ENCODE results near the gene CAMP. TPM values are rescaled to one million over a fixed set of nuclear protein-coding genes. Genes with fewer than 3 reads are reported as not detected.
"Not testable (repeated sequence)": the region's sequence is repeated elsewhere in the genome, so short reads cannot be mapped to it uniquely, and the experiment has no call there.

CAMP gene
- total RNA-seq, 2 donors from 2014 or later, result not detected

DNA sequence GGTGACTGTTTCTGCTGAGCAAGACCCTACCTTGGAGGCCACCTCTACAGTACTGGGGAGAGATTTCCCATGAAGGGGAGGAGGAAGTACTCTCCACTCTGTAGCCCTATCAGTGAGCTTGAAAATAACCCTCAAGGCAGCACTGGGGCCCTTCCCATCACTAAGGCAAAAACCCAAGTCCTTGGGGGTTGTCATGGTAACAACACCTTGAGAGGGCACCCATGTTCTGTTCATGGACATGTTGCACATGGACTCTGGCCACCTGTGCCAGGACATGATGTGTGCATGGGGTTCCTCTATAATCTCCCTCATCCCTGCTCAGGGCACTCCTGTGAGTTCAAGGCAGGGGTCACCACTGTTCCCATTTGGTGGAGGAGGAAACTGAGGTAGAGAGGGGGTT is 24.2 kb upstream of the CAMP start:
- no peak for ATAC-seq (ENCODE audit: insufficient number of reproducible peaks, low FRiP score, low read depth)
- no peak for DNase-seq (ENCODE audit: low spot score)
- Histone ChIP-seq H3K27me3 (replicated peaks; ENCODE audit: insufficient read depth) (no peaks in the 10 kb centered on the region), H3K4me3 (no peak overlapping the region), H3K4me1 (ENCODE audit: control insufficient read depth in 1 of 2, low read depth in 2 of 2) (no peaks in the 10 kb centered on the region), H3K36me3 (no peaks in the 10 kb centered on the region), H3K9me3 (no peaks in the 10 kb centered on the region), H3K27ac (no peak overlapping the region)
- TF ChIP-seq, protein P1, sequence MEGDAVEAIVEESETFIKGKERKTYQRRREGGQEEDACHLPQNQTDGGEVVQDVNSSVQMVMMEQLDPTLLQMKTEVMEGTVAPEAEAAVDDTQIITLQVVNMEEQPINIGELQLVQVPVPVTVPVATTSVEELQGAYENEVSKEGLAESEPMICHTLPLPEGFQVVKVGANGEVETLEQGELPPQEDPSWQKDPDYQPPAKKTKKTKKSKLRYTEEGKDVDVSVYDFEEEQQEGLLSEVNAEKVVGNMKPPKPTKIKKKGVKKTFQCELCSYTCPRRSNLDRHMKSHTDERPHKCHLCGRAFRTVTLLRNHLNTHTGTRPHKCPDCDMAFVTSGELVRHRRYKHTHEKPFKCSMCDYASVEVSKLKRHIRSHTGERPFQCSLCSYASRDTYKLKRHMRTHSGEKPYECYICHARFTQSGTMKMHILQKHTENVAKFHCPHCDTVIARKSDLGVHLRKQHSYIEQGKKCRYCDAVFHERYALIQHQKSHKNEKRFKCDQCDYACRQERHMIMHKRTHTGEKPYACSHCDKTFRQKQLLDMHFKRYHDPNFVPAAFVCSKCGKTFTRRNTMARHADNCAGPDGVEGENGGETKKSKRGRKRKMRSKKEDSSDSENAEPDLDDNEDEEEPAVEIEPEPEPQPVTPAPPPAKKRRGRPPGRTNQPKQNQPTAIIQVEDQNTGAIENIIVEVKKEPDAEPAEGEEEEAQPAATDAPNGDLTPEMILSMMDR (IDR thresholded peaks at IDR 0.05), result no peak

DNA sequence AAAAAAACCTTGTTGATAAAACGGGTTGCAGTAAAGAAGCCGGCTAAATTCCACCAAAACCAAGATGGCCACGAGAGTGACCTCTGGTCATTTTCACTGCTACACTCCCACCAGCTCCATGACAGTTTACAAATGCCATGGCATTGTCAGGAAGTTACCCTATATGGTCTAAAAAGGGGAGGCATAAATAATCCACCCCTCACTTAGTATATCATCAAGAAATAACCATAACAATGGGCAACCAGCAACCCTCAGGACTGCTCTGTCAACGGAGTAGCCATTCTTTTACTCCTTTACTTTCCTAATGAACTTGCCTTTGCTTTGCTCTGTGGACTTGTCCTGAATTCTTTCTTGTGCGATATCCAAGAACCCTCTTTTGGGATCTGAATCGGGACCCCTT is 20.7 kb upstream of the CAMP start:
- H3K4me1 ChIP-seq (ENCODE audit: control insufficient read depth in 1 of 2, low read depth in 2 of 2), result no peaks in the 10 kb centered on the region
- TF ChIP-seq, protein P1 (IDR thresholded peaks at IDR 0.05), result no peak
- no peaks in the 10 kb centered on the region for H3K27me3 ChIP-seq (replicated peaks; ENCODE audit: insufficient read depth)
- H3K9me3 ChIP-seq, result no peaks in the 10 kb centered on the region
- DNase-seq (ENCODE audit: low spot score), result no peak
- ATAC-seq (ENCODE audit: insufficient number of reproducible peaks, low FRiP score, low read depth), result no peak
- H3K27ac ChIP-seq, result no peak overlapping the region
- H3K36me3 ChIP-seq, result no peaks in the 10 kb centered on the region
- no peak overlapping the region for H3K4me3 ChIP-seq

DNA sequence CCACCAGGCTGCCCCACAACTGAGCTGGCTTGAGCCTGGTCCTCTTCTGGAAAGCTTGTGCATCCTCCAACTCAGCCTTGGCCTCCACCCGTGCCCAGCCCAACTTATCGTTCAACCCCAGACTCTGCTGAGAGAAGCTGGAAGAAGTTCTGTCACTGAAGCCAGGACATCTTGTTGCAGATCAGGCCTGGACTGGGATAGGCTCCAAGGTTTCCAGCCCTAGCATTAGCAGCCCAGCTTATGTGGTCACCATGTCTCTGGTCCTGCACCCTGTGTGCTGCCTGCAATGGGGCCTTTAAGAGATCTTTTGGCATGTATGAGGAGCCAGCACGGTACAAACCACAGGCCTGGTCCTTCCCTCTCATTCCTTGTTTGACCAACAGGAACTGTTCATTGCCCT is 15.2 kb upstream of the CAMP start:
- H3K9me3 ChIP-seq, result no peaks in the 10 kb centered on the region
- H3K27me3 ChIP-seq (replicated peaks; ENCODE audit: insufficient read depth), result no peaks in the 10 kb centered on the region
- ATAC-seq (ENCODE audit: insufficient number of reproducible peaks, low FRiP score, low read depth) (no peak), DNase-seq (ENCODE audit: low spot score) (no peak)
- H3K27ac ChIP-seq, result no peak overlapping the region
- no peaks in the 10 kb centered on the region for H3K36me3 ChIP-seq
- TF ChIP-seq, protein P1 (IDR thresholded peaks at IDR 0.05), result no peak
- H3K4me1 ChIP-seq (ENCODE audit: control insufficient read depth in 1 of 2, low read depth in 2 of 2), result no peaks in the 10 kb centered on the region
- no peak overlapping the region for H3K4me3 ChIP-seq

DNA sequence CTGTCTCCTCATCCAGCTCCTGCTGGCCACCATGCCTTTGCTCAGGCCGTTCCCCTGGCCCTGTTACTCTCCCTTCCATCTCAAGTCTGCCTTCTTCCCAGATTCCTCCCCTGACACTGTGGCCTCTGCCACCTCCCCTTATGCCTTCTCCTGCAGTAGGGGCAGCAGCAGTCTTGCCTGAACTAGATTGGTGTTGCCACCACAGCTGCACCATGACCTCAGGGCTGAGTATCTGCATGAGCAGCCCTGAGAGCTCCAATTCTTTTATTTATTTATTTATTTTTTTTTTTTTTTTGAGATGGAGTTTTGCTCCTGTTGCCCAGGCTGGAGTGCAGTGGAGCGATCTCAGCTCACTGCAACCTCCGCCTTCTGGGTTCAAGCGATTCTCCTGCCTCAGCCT is 13.8 kb upstream of the CAMP start:
- DNase-seq (ENCODE audit: low spot score) (no peak), ATAC-seq (ENCODE audit: insufficient number of reproducible peaks, low FRiP score, low read depth) (no peak)
- no peak overlapping the region for H3K27ac ChIP-seq

DNA sequence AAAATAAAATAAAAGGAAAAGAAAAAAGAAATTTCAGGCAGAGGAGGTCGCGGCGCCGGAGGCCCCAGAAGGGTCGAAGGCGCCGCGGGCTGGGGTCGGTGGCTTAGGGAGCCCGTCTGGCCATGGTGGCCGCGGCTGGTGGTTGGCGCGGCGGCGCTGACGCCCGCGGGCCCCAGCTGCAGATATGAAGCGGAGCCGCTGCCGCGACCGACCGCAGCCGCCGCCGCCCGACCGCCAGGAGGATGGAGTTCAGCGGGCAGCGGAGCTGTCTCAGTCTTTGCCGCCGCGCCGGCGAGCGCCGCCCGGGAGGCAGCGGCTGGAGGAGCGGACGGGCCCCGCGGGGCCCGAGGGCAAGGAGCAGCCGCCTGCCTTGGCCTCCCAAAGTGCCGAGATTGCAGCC is 12.8 kb upstream of the CAMP start:
- H3K4me3 ChIP-seq; H3K4me1 ChIP-seq (ENCODE audit: control insufficient read depth in 1 of 2, low read depth in 2 of 2); H3K27me3 ChIP-seq (replicated peaks; ENCODE audit: insufficient read depth); DNase-seq (ENCODE audit: low spot score); H3K9me3 ChIP-seq; H3K27ac ChIP-seq; ATAC-seq (ENCODE audit: insufficient number of reproducible peaks, low FRiP score, low read depth); H3K36me3 ChIP-seq: not testable (repeated sequence)

More for the DNA sequence above, 13.8 kb upstream of the CAMP start:
- Histone ChIP-seq H3K27me3 (replicated peaks; ENCODE audit: insufficient read depth) (no peaks in the 10 kb centered on the region), H3K4me3 (no peak overlapping the region), H3K9me3 (no peaks in the 10 kb centered on the region), H3K4me1 (ENCODE audit: control insufficient read depth in 1 of 2, low read depth in 2 of 2) (no peaks in the 10 kb centered on the region), H3K36me3 (no peaks in the 10 kb centered on the region)
- TF ChIP-seq, protein P1 (IDR thresholded peaks at IDR 0.05), result no peak

DNA sequence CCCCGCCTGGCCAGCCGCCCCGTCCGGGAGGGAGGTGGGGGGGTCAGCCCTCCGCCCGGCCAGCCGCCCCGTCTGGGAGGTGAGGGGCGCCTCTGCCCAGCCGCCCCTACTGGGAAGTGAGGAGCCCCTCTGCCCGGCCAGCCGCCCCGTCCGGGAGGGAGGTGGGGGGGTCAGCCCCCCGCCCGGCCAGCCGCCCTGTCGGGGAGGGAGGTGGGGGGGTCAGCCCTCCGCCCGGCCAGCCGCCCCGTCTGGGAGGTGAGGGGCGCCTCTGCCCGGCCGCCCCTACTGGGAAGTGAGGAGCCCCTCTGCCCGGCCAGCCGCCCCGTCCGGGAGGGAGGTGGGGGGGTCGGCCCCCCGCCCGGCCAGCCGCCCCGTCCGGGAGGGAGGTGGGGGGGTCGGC is 11.5 kb upstream of the CAMP start:
- not testable (repeated sequence) for ATAC-seq (ENCODE audit: insufficient number of reproducible peaks, low FRiP score, low read depth); H3K36me3 ChIP-seq; H3K27me3 ChIP-seq (replicated peaks; ENCODE audit: insufficient read depth); H3K9me3 ChIP-seq; H3K4me3 ChIP-seq; DNase-seq (ENCODE audit: low spot score); H3K27ac ChIP-seq
- H3K4me1 ChIP-seq (ENCODE audit: control insufficient read depth in 1 of 2, low read depth in 2 of 2), result peaks cover 19 to 21% of the 10 kb centered on the region in 2 donors
